Amniotic stem cell (primary cell): Measurements from ENCODE around the gene AKT1.
"Not testable (repeated sequence)": the region's sequence is repeated elsewhere in the genome, so short reads cannot be mapped to it uniquely, and the experiment has no call there.

Experiments used
- DNase-seq: peaks from one replicate; lab custom pipeline; 2025; lab: John Stamatoyannopoulos, UW

AKT1 gene

GRCh38 chr14:104739026-104739425 lies 56.5 kb downstream of the AKT1 start:
- no peak for DNase-seq

GRCh38 chr14:104738375-104739019 lies 57.1 kb downstream of the AKT1 start:
- no peak for DNase-seq

- DNase-seq, result no peak
Observed at GRCh38 chr14:104735830-104736642, 59.5 kb downstream of the AKT1 start.

- DNase-seq, result no peak
Observed at GRCh38 chr14:104734991-104735779, 60.4 kb downstream of the AKT1 start.

GRCh38 chr14:104734601-104734990 lies 61.0 kb downstream of the AKT1 start:
- DNase-seq, result no peak

GRCh38 chr14:104734051-104734587 lies 61.4 kb downstream of the AKT1 start:
- DNase-seq, result no peak

GRCh38 chr14:104732931-104733681 lies 62.4 kb downstream of the AKT1 start:
- no peak for DNase-seq

- DNase-seq, result no peak
Observed at GRCh38 chr14:104732355-104732804, 63.2 kb downstream of the AKT1 start.

GRCh38 chr14:104731320-104732294 lies 63.9 kb downstream of the AKT1 start:
- no peak for DNase-seq

GRCh38 chr14:104730487-104730886 lies 65.1 kb downstream of the AKT1 start:
- DNase-seq, result no peak

- DNase-seq, result no peak
Observed at GRCh38 chr14:104729835-104730181, 65.7 kb downstream of the AKT1 start.

- not testable (repeated sequence) for DNase-seq
Observed at GRCh38 chr14:104729176-104729834, 66.2 kb downstream of the AKT1 start.

- DNase-seq, result no peak
Observed at GRCh38 chr14:104728631-104729030, 66.9 kb downstream of the AKT1 start.

GRCh38 chr14:104726600-104727451 lies 68.7 kb downstream of the AKT1 start:
- DNase-seq, result no peak

GRCh38 chr14:104725772-104726548 lies 69.6 kb downstream of the AKT1 start:
- no peak for DNase-seq

- no peak for DNase-seq
Observed at GRCh38 chr14:104724981-104725771, 70.4 kb downstream of the AKT1 start.

GRCh38 chr14:104724407-104724980 lies 71.1 kb downstream of the AKT1 start:
- DNase-seq, result no peak
